Neuronal stem cell (in vitro differentiated cells): ENCODE measurements around the gene CLDND1.

Experiments used
- DNase-seq: peaks from one replicate; pipeline ENCODE4 v3.0.0-alpha.2; 2013; ENCODE audit warnings: low spot score
- H2AFZ ChIP-seq: one replicate; pipeline ENCODE4 v1.6.1; 2013; ENCODE audit warnings: mild to moderate bottlenecking, low read length, inconsistent platforms
- H2AK5ac ChIP-seq: 2 replicates; pipeline ENCODE4 v1.6.1; 2013; ENCODE audit warnings: low read depth, mild to moderate bottlenecking, inconsistent platforms, low read length, moderate library complexity, mixed read lengths
- H2BK120ac ChIP-seq: 2 replicates; pipeline ENCODE4 v1.6.1; 2013; ENCODE audit warnings: low read depth, mild to moderate bottlenecking, inconsistent platforms, low read length, moderate library complexity, mixed read lengths
- H2BK12ac ChIP-seq: one replicate; pipeline ENCODE4 v1.6.1; 2013; ENCODE audit warnings: low read length, inconsistent platforms
- H2BK15ac ChIP-seq: 2 replicates; pipeline ENCODE4 v1.6.1; 2013; ENCODE audit warnings: mild to moderate bottlenecking, low read length, inconsistent platforms, mixed read lengths
- H2BK5ac ChIP-seq: one replicate; pipeline ENCODE4 v1.6.1; 2013; ENCODE audit warnings: inconsistent platforms, mild to moderate bottlenecking, low read length, moderate library complexity
- H3K14ac ChIP-seq: one replicate; pipeline ENCODE4 v1.6.1; 2013; ENCODE audit warnings: low read length, inconsistent platforms
- H3K18ac ChIP-seq: 2 replicates; pipeline ENCODE4 v1.6.1; 2013; ENCODE audit warnings: low read length, inconsistent platforms
- H3K23ac ChIP-seq: 2 replicates; pipeline ENCODE4 v1.6.1; 2013; ENCODE audit warnings: low read depth, mild to moderate bottlenecking, mixed read lengths, low read length, inconsistent platforms; ENCODE audit not compliant: poor library complexity
- H3K27ac ChIP-seq: replicated peaks from 3 replicates; pipeline ENCODE4 v1.5.1; 2013; ENCODE audit warnings: low read length, inconsistent platforms
- H3K27me3 ChIP-seq, 3 experiments: 2 replicates each; pipeline ENCODE4 v1.6.1; 2013; ENCODE audit warnings: low read length in 3 of 3, mild to moderate bottlenecking in 2 of 3, inconsistent platforms in 1 of 3, low read depth in 1 of 3, mixed read lengths in 1 of 3, moderate library complexity in 1 of 3; ENCODE audit not compliant: control insufficient read depth in 3 of 3, insufficient read depth in 3 of 3
- H3K36me3 ChIP-seq, 2 donors: replicated peaks in 1 of 2; 2 replicates each; pipeline ENCODE4 v1.6.1; 2013; ENCODE audit warnings: low read length in 2 of 2; ENCODE audit not compliant: control insufficient read depth in 2 of 2, insufficient read depth in 2 of 2
- H3K4ac ChIP-seq: 2 replicates; pipeline ENCODE4 v1.6.1; 2013; ENCODE audit warnings: inconsistent platforms, mild to moderate bottlenecking, low read length, moderate library complexity
- H3K4me1 ChIP-seq, 2 donors: 1 replicate in 1 of 2; 2 replicates in 1 of 2; pipeline ENCODE4 v1.6.1; 2013; ENCODE audit warnings: low read length in 2 of 2, low read depth in 1 of 2; ENCODE audit not compliant: control insufficient read depth in 2 of 2, insufficient read depth in 1 of 2
- H3K4me2 ChIP-seq: one replicate; pipeline ENCODE4 v1.6.1; 2013; ENCODE audit warnings: mild to moderate bottlenecking, low read length, inconsistent platforms; ENCODE audit not compliant: insufficient read depth, poor library complexity, severe bottlenecking
- H3K4me3 ChIP-seq, 2 donors: 2 replicates each; pipeline ENCODE4 v1.5.1; 2013; ENCODE audit warnings: low read length in 2 of 2, mild to moderate bottlenecking in 2 of 2, inconsistent platforms in 1 of 2, moderate library complexity in 1 of 2
- H3K79me1 ChIP-seq: one replicate; pipeline ENCODE4 v1.6.1; 2013; ENCODE audit warnings: low read depth, mild to moderate bottlenecking, inconsistent platforms, low read length, moderate library complexity
- H3K9ac ChIP-seq: one replicate; pipeline ENCODE4 v1.6.1; 2013; ENCODE audit warnings: mild to moderate bottlenecking, low read depth, low read length, inconsistent platforms; ENCODE audit not compliant: poor library complexity
- H3K9me3 ChIP-seq, 2 donors: replicated peaks in 1 of 2; 2 replicates each; pipeline versions ENCODE3 to v1.6.1; 2013; ENCODE audit warnings: low read length in 2 of 2, mild to moderate bottlenecking in 2 of 2, inconsistent platforms in 1 of 2, low read depth in 1 of 2, mixed read lengths in 1 of 2, moderate library complexity in 1 of 2; ENCODE audit not compliant: control insufficient read depth in 2 of 2, insufficient read depth in 1 of 2
- H4K8ac ChIP-seq: one replicate; pipeline ENCODE4 v1.6.1; 2013; ENCODE audit warnings: low read depth, mild to moderate bottlenecking, inconsistent platforms, low read length, moderate library complexity
- H4K91ac ChIP-seq: one replicate; pipeline ENCODE4 v1.6.1; 2013; ENCODE audit warnings: low read length, low read depth, mild to moderate bottlenecking, inconsistent platforms; ENCODE audit not compliant: poor library complexity
- WGBS, 2 donors: extraction: QIAGEN DNeasy Blood & Tissue Kit; methylation state at CpG; one replicate each; pipeline ENCODE4 v1.1.7; 2013; ENCODE audit warnings: missing lambda C conversion rate in 2 of 2, mixed read lengths in 1 of 2; ENCODE audit not compliant: insufficient read length in 2 of 2, insufficient replicate concordance in 1 of 2; ENCODE audit errors: extremely low coverage in 2 of 2; 5-methylcytosine and 5-hydroxymethylcytosine counted together

CLDND1 gene

GRCh38 chr3:98553021-98553563, 30.4 kb upstream of the CLDND1 start:
- H3K23ac ChIP-seq: no peak overlapping the region
- no peak overlapping the region for H3K27ac ChIP-seq
- peaks cover 0 to 5% (median 0%) of the 10 kb centered on the region in 3 experiments for H3K27me3 ChIP-seq
- no peaks in the 10 kb centered on the region for H3K4me1 ChIP-seq
- no peak for DNase-seq
- H3K9ac ChIP-seq: no peak overlapping the region
- no peak overlapping the region for H2BK12ac ChIP-seq
- no CpG with 5 or more reads among the region's 6 CpGs for WGBS, 2 donors
- H2AK5ac ChIP-seq: no peak overlapping the region
- no peaks in the 10 kb centered on the region for H3K36me3 ChIP-seq
- no peak overlapping the region for H2AFZ ChIP-seq
- no peak overlapping the region for H3K4ac ChIP-seq
- H3K4me2 ChIP-seq: no peak overlapping the region
- H4K8ac ChIP-seq: no peak overlapping the region
- no peak overlapping the region for H2BK5ac ChIP-seq
- no peak overlapping the region for H2BK120ac ChIP-seq
- H4K91ac ChIP-seq: no peak overlapping the region
- H3K14ac ChIP-seq: no peak overlapping the region
- H3K4me3 ChIP-seq: no peak overlapping the region
- no peaks in the 10 kb centered on the region for H3K79me1 ChIP-seq
- H3K9me3 ChIP-seq: no peaks in the 10 kb centered on the region
- H2BK15ac ChIP-seq: no peak overlapping the region
- H3K18ac ChIP-seq: no peak overlapping the region

- WGBS, 2 donors: no CpG with 5 or more reads among the region's 4 CpGs
- no peak overlapping the region for H3K4ac ChIP-seq
- H4K91ac ChIP-seq: no peak overlapping the region
- no peaks in the 10 kb centered on the region for H3K36me3 ChIP-seq
- no peaks in the 10 kb centered on the region for H3K4me1 ChIP-seq
- no peak overlapping the region for H2AK5ac ChIP-seq
- no peak overlapping the region for H3K27ac ChIP-seq
- no peak overlapping the region for H2BK5ac ChIP-seq
- no peak overlapping the region for H2BK15ac ChIP-seq
- H3K23ac ChIP-seq: no peak overlapping the region
- DNase-seq: no peak
- no peak overlapping the region for H3K4me3 ChIP-seq
- H3K79me1 ChIP-seq: no peaks in the 10 kb centered on the region
- H3K27me3 ChIP-seq: peaks cover 0 to 2% (median 0%) of the 10 kb centered on the region in 3 experiments
- no peak overlapping the region for H2BK12ac ChIP-seq
- H3K9ac ChIP-seq: no peak overlapping the region
- no peak overlapping the region for H4K8ac ChIP-seq
- no peak overlapping the region for H3K18ac ChIP-seq
- no peak overlapping the region for H3K14ac ChIP-seq
- H3K4me2 ChIP-seq: no peak overlapping the region
- H2BK120ac ChIP-seq: no peak overlapping the region
- no peak overlapping the region for H2AFZ ChIP-seq
- no peaks in the 10 kb centered on the region for H3K9me3 ChIP-seq
Measured at GRCh38 chr3:98552232-98553020, 29.7 kb upstream of the CLDND1 start.

GRCh38 chr3:98551754-98552153, 29.1 kb upstream of the CLDND1 start:
- Histone ChIP-seq H3K18ac (no peak overlapping the region), H3K23ac (no peak overlapping the region), H2AK5ac (no peak overlapping the region), H3K9me3 (no peaks in the 10 kb centered on the region), H3K4me2 (no peak overlapping the region), H4K8ac (no peak overlapping the region), H2BK120ac (no peak overlapping the region), H3K4ac (no peak overlapping the region), H2AFZ (no peak overlapping the region), H3K9ac (no peak overlapping the region), H3K4me1 (no peaks in the 10 kb centered on the region), H3K27ac (no peak overlapping the region), H3K4me3 (no peak overlapping the region), H3K36me3 (no peaks in the 10 kb centered on the region), H4K91ac (no peak overlapping the region), H3K79me1 (no peaks in the 10 kb centered on the region), H2BK5ac (no peak overlapping the region), H3K27me3 (no peaks in the 10 kb centered on the region), H2BK15ac (no peak overlapping the region), H3K14ac (no peak overlapping the region), H2BK12ac (no peak overlapping the region)
- DNase-seq: no peak
- WGBS, 2 donors: no CpG with 5 or more reads among the region's 3 CpGs

GRCh38 chr3:98551236-98551635, 28.5 kb upstream of the CLDND1 start:
- no peak overlapping the region for H3K4ac ChIP-seq
- H2BK120ac ChIP-seq: no peak overlapping the region
- no peak overlapping the region for H3K18ac ChIP-seq
- no peak overlapping the region for H3K27ac ChIP-seq
- H3K4me1 ChIP-seq: no peaks in the 10 kb centered on the region
- H3K4me3 ChIP-seq: no peak overlapping the region
- H3K36me3 ChIP-seq: no peaks in the 10 kb centered on the region
- no peaks in the 10 kb centered on the region for H3K27me3 ChIP-seq
- no peak overlapping the region for H2AFZ ChIP-seq
- no peak overlapping the region for H4K8ac ChIP-seq
- no peak overlapping the region for H3K9ac ChIP-seq
- H3K23ac ChIP-seq: no peak overlapping the region
- H3K9me3 ChIP-seq: no peaks in the 10 kb centered on the region
- no peak overlapping the region for H2AK5ac ChIP-seq
- H3K4me2 ChIP-seq: no peak overlapping the region
- H2BK5ac ChIP-seq: no peak overlapping the region
- H4K91ac ChIP-seq: no peak overlapping the region
- WGBS, 2 donors: no CpG with 5 or more reads among the region's 2 CpGs
- H3K14ac ChIP-seq: no peak overlapping the region
- no peak for DNase-seq
- H2BK15ac ChIP-seq: no peak overlapping the region
- no peak overlapping the region for H2BK12ac ChIP-seq
- H3K79me1 ChIP-seq: no peaks in the 10 kb centered on the region
